IgD-negative memory B cell (primary cell): ENCODE measurements around the gene EPB41. TPM values are rescaled to one million over a fixed set of nuclear protein-coding genes. Genes with fewer than 3 reads are reported as not detected.
"Not testable (repeated sequence)": the region's sequence is repeated elsewhere in the genome, so short reads cannot be mapped to it uniquely, and the experiment has no call there.

ENCODE experiments used
- H3K27ac Mint-ChIP-seq, 3 donors: one replicate each; pipeline ENCODE4 v1.8.0; 2020 to 2022; ENCODE audit warnings: mild to moderate bottlenecking in 3 of 3, mixed read lengths in 3 of 3, moderate library complexity in 1 of 3
- H3K27me3 Mint-ChIP-seq: one replicate; pipeline ENCODE4 v1.8.0; 2021; ENCODE audit warnings: mixed read lengths
- H3K36me3 Mint-ChIP-seq: one replicate; pipeline ENCODE4 v1.8.0; 2020; ENCODE audit warnings: mild to moderate bottlenecking, mixed read lengths
- H3K4me1 Mint-ChIP-seq, 3 donors: one replicate each; pipeline ENCODE4 v1.8.0; 2020 to 2022; ENCODE audit warnings: mixed read lengths in 3 of 3, mild to moderate bottlenecking in 1 of 3
- H3K4me3 Mint-ChIP-seq, 4 donors: one replicate each; pipeline ENCODE4 v1.8.0; 2020 to 2022; ENCODE audit warnings: mild to moderate bottlenecking in 4 of 4, mixed read lengths in 4 of 4, moderate library complexity in 3 of 4
- H3K9me3 Mint-ChIP-seq, 3 donors: one replicate each; pipeline ENCODE4 v1.8.0; 2020 to 2021; ENCODE audit warnings: mixed read lengths in 3 of 3, mild to moderate bottlenecking in 1 of 3
- polyA plus RNA-seq: library from polyadenylated mRNA; unstranded; fragments of 300-500 nt; fragmentation: Illumina TruSeq; gene quantifications from one replicate; pipeline ENCODE4 v1.2.3, GENCODE V29; 2021

The EPB41 gene
- polyA plus RNA-seq, 1 donor from 2014 or later, result 78.9 TPM

- no peaks in the 10 kb centered on the region for H3K27me3 Mint-ChIP-seq
- H3K36me3 Mint-ChIP-seq, result peaks cover 12% of the 10 kb centered on the region
- H3K4me1 Mint-ChIP-seq, result peaks cover 9 to 13% (median 10%) of the 10 kb centered on the region in 3 donors
- H3K27ac Mint-ChIP-seq, result no peak overlapping the region
- no peak overlapping the region for H3K4me3 Mint-ChIP-seq
- H3K9me3 Mint-ChIP-seq, result no peaks in the 10 kb centered on the region
Observed at GRCh38 chr1:29002792-29003191, 88.4 kb downstream of the EPB41 start.

GRCh38 chr1:29004288-29004687 lies 89.9 kb downstream of the EPB41 start:
- Mint-ChIP-seq H3K36me3 (peaks cover 9% of the 10 kb centered on the region), H3K4me1 (peaks cover 9 to 16% (median 10%) of the 10 kb centered on the region in 3 donors), H3K27ac (no peak overlapping the region), H3K4me3 (no peak overlapping the region), H3K27me3 (no peaks in the 10 kb centered on the region), H3K9me3 (no peaks in the 10 kb centered on the region)

- Mint-ChIP-seq H3K4me3 (no peak overlapping the region), H3K4me1 (peaks cover 9 to 16% (median 10%) of the 10 kb centered on the region in 3 donors), H3K36me3 (peaks cover 9% of the 10 kb centered on the region), H3K27me3 (no peaks in the 10 kb centered on the region), H3K27ac (peak overlapping the region in 2 of 3 donors; percentile 14 to 77), H3K9me3 (no peaks in the 10 kb centered on the region)
Observed at GRCh38 chr1:29004798-29005197, 90.4 kb downstream of the EPB41 start.

DNA sequence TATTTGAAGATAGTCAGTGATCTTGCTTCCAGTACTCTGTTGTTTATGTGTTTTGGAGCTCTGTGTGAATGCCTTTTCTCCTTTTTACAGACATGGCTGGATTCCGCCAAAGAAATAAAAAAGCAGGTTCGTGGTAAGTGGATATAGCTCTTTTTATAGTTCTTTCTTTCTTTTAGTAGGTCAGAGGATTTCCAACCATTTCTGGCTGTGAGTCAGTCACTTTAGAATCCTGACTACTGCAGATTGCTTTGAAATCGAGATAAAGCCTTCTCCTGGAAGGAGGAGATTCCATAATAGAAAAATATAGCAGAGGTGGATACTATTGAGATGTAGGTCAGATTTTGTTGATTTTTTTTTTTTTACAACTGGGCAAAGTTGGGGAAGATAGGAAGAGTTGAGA lies 97.4 kb downstream of the EPB41 start:
- Mint-ChIP-seq H3K4me1 (peaks cover 0 to 9% (median 8%) of the 10 kb centered on the region in 3 donors), H3K4me3 (no peak overlapping the region), H3K27me3 (no peaks in the 10 kb centered on the region), H3K27ac (peak overlapping the region in 1 of 3 donors; percentile 29), H3K36me3 (peaks cover 2% of the 10 kb centered on the region), H3K9me3 (no peaks in the 10 kb centered on the region)

GRCh38 chr1:29017235-29017634 lies 102.9 kb downstream of the EPB41 start:
- no peaks in the 10 kb centered on the region for H3K36me3 Mint-ChIP-seq
- H3K27ac Mint-ChIP-seq, result no peak overlapping the region
- no peaks in the 10 kb centered on the region for H3K27me3 Mint-ChIP-seq
- H3K9me3 Mint-ChIP-seq, result no peaks in the 10 kb centered on the region
- H3K4me3 Mint-ChIP-seq, result no peak overlapping the region
- no peaks in the 10 kb centered on the region for H3K4me1 Mint-ChIP-seq

DNA sequence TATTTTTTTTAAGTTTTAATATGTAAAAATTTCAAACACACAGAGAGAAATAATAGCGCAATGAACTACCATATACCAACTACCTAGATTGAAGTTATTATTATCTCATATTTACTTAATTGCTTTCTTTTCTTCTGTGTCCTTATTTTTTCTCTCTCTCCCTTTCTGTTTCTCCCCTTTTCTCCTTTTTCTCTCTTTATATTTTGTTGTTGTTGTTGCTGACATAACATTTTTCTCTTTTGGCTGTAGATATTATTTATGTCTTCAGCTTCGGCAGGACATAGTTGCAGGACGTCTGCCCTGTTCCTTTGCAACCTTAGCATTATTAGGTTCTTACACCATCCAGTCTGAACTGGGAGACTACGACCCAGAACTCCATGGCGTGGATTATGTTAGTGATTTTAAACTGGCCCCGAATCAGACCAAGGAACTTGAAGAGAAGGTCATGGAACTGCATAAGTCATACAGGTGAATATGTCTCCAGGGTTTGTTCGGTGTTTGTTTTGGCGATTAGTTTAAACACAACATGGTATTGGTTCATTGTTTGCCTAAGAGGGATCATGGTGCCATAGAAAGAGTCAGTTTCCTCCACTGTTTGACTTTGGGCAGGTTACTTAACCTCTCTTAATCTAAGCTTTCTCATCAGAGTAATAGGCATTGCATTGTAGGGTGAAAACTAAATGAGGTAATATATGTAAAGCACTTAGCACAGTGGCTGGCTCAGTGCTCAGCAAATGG lies 103.8 kb downstream of the EPB41 start:
- Mint-ChIP-seq H3K36me3 (no peaks in the 10 kb centered on the region), H3K4me1 (no peaks in the 10 kb centered on the region), H3K9me3 (no peaks in the 10 kb centered on the region), H3K4me3 (no peak overlapping the region), H3K27ac (peak overlapping the region in 1 of 3 donors; percentile 40), H3K27me3 (no peaks in the 10 kb centered on the region)

DNA sequence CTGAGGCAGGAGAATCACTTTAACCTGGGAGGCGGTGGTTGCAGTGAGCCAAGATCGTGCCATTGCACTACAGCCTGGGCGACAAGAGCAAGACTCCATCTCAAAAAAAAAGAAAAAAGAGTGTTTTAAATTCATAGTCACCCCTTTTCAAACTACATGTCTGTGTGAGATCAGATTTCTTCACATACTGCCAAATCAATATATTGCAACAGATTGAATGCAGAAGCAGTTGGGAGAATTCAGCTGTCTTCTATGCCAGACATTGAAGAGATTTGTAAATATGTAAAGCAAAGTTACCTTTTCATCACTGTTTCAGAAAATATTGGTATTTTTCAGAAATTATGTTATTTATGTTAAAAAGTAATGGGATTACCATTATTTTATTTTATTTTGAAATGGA lies 108.3 kb downstream of the EPB41 start:
- no peaks in the 10 kb centered on the region for H3K27me3 Mint-ChIP-seq
- no peak overlapping the region for H3K27ac Mint-ChIP-seq
- H3K4me3 Mint-ChIP-seq, result no peak overlapping the region
- no peaks in the 10 kb centered on the region for H3K36me3 Mint-ChIP-seq
- H3K4me1 Mint-ChIP-seq, result peaks cover 0 to 3% (median 0%) of the 10 kb centered on the region in 3 donors
- H3K9me3 Mint-ChIP-seq, result no peaks in the 10 kb centered on the region

GRCh38 chr1:29029667-29030066 lies 115.3 kb downstream of the EPB41 start:
- Mint-ChIP-seq H3K27me3 (no peaks in the 10 kb centered on the region), H3K4me1 (peaks cover 0 to 3% (median 0%) of the 10 kb centered on the region in 3 donors), H3K27ac (peak overlapping the region in 1 of 3 donors; percentile 10), H3K4me3 (no peak overlapping the region), H3K36me3 (no peaks in the 10 kb centered on the region), H3K9me3 (no peaks in the 10 kb centered on the region)

DNA sequence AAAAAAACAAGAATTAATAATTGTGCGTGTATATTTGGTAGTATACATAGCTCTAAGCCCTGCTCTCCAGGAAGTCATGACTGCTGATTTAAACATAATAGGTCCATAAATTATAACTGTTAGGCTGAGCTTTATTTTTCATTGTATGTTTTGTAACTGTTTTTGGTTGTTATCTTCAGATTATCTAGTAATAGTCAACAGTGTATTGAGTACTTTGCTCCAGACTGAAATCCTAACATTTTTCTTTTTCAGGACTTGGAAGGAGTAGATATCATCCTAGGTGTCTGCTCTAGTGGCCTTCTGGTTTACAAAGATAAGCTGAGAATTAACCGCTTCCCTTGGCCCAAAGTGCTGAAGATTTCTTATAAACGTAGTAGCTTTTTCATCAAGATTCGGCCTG lies 118.5 kb downstream of the EPB41 start:
- Mint-ChIP-seq H3K27me3 (no peaks in the 10 kb centered on the region), H3K27ac (no peak overlapping the region), H3K4me1 (peaks cover 0 to 1% (median 0%) of the 10 kb centered on the region in 3 donors), H3K36me3 (no peaks in the 10 kb centered on the region), H3K9me3 (no peaks in the 10 kb centered on the region), H3K4me3 (no peak overlapping the region)

GRCh38 chr1:29033829-29034466 lies 119.6 kb downstream of the EPB41 start:
- Mint-ChIP-seq H3K36me3 (no peaks in the 10 kb centered on the region), H3K4me1 (peaks cover 0 to 1% (median 0%) of the 10 kb centered on the region in 3 donors), H3K9me3 (no peaks in the 10 kb centered on the region), H3K4me3 (no peak overlapping the region), H3K27ac (no peak overlapping the region), H3K27me3 (no peaks in the 10 kb centered on the region)

DNA sequence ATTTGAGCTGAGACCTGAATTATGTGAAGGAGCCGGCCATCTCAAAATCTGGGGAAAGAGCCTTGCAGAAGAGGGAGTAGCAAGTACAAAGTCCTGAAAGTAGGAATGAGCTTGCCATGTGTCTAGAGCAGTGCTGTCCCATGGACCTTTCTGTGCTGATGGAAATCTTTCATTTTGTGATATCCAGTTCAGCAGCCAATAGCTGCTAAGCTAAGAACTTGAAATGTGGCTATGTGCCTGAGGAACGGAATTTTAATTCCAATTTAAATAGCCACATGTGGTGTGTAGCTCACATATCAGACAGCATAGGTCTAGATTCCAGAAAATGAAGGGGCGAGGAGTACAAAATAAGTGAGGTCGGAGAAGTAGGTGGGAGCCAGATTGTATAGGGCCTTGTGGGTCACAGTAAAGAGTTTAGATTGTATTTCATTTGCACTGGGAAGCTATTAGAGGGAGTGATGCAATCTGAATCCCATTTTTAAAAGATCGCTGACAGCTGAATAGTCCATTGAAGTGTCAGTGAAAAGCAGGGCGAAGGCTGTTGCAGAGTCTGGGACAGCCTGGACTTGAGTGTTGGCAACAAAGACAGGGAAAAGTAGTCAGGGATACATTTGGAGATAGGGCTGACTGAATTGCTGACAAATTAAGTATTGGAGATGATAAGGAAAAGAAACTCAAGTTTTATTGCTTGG lies 129.1 kb downstream of the EPB41 start:
- Mint-ChIP-seq H3K9me3 (no peaks in the 10 kb centered on the region), H3K27ac (peak overlapping the region in 2 of 3 donors; percentile 3 to 36), H3K27me3 (no peaks in the 10 kb centered on the region), H3K36me3 (peaks cover 7% of the 10 kb centered on the region), H3K4me3 (peak overlapping the region in 1 of 4 donors; percentile 53), H3K4me1 (peaks cover 0 to 1% (median 0%) of the 10 kb centered on the region in 3 donors)

DNA sequence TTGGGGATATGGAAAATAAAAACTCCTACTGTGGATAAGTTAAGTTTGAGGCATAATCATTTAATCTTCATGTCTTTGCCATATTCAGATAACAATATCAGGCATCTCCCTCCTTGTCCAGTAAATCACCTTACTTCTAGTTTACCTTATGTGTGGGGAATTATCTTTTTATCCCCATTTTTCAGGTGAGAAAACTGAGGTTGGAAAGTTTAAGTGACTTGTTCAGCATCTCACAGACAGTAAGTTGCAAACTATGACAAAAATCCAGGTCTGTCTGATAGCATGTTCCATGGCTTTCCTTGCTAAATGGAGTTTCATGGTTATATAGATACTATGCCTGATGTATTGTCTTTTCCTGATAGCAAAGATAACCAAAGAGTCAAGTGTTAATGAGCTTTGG lies 129.6 kb downstream of the EPB41 start:
- Mint-ChIP-seq H3K27me3 (no peaks in the 10 kb centered on the region), H3K9me3 (no peaks in the 10 kb centered on the region), H3K4me3 (no peak overlapping the region), H3K36me3 (peaks cover 7% of the 10 kb centered on the region), H3K27ac (no peak overlapping the region), H3K4me1 (peaks cover 0 to 1% (median 0%) of the 10 kb centered on the region in 3 donors)

DNA sequence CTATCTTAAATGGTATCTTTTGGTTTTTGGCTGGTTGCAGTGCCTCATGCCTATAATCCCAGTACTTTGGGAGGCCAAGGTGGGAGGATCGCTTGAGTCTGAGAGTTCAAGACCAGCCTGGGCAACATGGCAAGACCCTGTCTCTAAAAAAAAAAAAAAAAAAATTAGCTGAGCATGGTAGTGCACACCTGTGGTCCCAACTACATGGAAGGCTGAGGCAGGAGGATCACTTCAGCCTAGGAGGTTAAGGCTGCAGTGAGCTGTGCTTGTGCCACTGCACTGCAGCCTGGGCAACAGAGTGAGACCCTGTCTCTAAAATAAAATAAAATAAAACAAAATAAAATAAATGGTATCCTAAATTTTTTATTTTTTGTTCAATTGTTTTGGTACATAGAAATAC lies 131.3 kb downstream of the EPB41 start:
- H3K27me3 Mint-ChIP-seq, H3K4me1 Mint-ChIP-seq, H3K9me3 Mint-ChIP-seq, H3K36me3 Mint-ChIP-seq, H3K4me3 Mint-ChIP-seq, H3K27ac Mint-ChIP-seq: not testable (repeated sequence)

GRCh38 chr1:29047142-29047541 lies 132.8 kb downstream of the EPB41 start:
- Mint-ChIP-seq H3K27ac (no peak overlapping the region), H3K27me3 (no peaks in the 10 kb centered on the region), H3K9me3 (no peaks in the 10 kb centered on the region), H3K4me3 (peak overlapping the region in 1 of 4 donors; percentile 39), H3K36me3 (peaks cover 7% of the 10 kb centered on the region), H3K4me1 (peaks cover 0 to 1% (median 0%) of the 10 kb centered on the region in 3 donors)

DNA sequence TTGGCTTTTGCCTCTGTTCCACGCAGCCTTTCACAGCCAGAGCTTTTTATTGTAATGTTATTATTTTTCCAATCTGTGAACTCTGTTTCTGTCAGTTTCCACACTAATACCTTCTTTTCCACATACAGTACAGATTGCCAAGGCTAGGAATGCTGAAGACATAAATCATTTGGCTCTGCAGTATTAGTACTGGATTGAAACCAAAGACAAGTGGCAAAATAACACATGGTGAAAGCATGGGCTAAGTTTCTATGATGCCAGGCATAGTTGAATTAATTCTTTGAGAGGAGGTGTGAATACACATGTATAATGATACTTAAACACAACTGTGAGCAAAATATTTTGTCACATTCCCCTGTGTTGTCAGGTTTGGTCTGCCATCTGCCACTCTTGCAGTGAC lies 135.8 kb downstream of the EPB41 start:
- no peak overlapping the region for H3K27ac Mint-ChIP-seq
- peaks cover 0 to 1% (median 0%) of the 10 kb centered on the region in 3 donors for H3K4me1 Mint-ChIP-seq
- H3K27me3 Mint-ChIP-seq, result no peaks in the 10 kb centered on the region
- no peak overlapping the region for H3K4me3 Mint-ChIP-seq
- peaks cover 2% of the 10 kb centered on the region for H3K36me3 Mint-ChIP-seq
- no peaks in the 10 kb centered on the region for H3K9me3 Mint-ChIP-seq
